ENCODE measurements around the gene FSTL4. TPM values are rescaled to one million over a fixed set of nuclear protein-coding genes. Genes with fewer than 3 reads are reported as not detected.

The FSTL4 gene
- total and polyA plus RNA-seq, 2 experiments from 2014 or later, result 1.4 to 2.8 TPM

DNA sequence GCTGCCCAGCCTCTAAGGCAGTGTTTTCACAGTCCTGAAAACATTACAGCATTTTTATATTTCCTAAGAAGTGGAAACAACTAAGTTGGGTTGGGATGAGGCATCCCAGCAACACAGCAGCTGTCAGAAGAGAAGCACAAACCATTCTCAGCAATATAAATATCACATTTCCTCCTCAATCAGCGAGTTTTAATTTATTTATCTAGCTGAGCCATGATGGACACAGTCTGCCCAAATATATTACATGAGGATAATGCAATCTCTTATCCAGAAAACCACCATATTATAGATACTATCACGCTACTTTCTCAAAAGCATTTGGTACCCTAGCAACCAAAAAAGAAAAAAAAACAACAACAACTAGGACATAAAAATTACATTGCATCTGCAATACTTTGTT lies 158.5 kb downstream of the FSTL4 start:
- Histone ChIP-seq H3K9me2 (ENCODE audit: insufficient read depth) (0 out of 2 replicates have a peak, but pooled peaks cover 3% of the 10 kb centered on the region), H3K79me2 (replicated peaks; ENCODE audit: insufficient read depth) (no peaks in the 10 kb centered on the region), H3K27me3 (ENCODE audit: insufficient read depth) (no peaks in the 10 kb centered on the region), H2AFZ (no peak overlapping the region), H4K20me1 (replicated peaks; ENCODE audit: insufficient read depth) (no peaks in the 10 kb centered on the region), H3K4me2 (no peak overlapping the region), H3K36me3 (ENCODE audit: insufficient read depth) (no peaks in the 10 kb centered on the region), H3K4me3 (no peak overlapping the region), H3K4me1 (ENCODE audit: insufficient read depth) (no peaks in the 10 kb centered on the region), H3K27ac (ENCODE audit: low read depth) (no peak overlapping the region), H3F3A (replicated peaks; ENCODE audit: low read depth) (no peaks in the 10 kb centered on the region)
- TF ChIP-seq STAT1 (IDR thresholded peaks at IDR 0.05; ENCODE audit: unreplicated experiment), result no peak
- ATAC-seq, result no peak
- Mint-ChIP-seq H3K27me3 (ENCODE audit: insufficient read depth, low read depth, poor library complexity) (peaks cover 2% of the 10 kb centered on the region), H3K27ac (no peak overlapping the region), H3K4me1 (peaks cover 5% of the 10 kb centered on the region; the same call in 2 of the 3 replicates), H3K9me3 (no peaks in the 10 kb centered on the region), H3K4me3 (no peak overlapping the region), H3K36me3 (ENCODE audit: low read depth) (no peaks in the 10 kb centered on the region)
- no peak for DNase-seq (ENCODE audit: low spot score)

DNA sequence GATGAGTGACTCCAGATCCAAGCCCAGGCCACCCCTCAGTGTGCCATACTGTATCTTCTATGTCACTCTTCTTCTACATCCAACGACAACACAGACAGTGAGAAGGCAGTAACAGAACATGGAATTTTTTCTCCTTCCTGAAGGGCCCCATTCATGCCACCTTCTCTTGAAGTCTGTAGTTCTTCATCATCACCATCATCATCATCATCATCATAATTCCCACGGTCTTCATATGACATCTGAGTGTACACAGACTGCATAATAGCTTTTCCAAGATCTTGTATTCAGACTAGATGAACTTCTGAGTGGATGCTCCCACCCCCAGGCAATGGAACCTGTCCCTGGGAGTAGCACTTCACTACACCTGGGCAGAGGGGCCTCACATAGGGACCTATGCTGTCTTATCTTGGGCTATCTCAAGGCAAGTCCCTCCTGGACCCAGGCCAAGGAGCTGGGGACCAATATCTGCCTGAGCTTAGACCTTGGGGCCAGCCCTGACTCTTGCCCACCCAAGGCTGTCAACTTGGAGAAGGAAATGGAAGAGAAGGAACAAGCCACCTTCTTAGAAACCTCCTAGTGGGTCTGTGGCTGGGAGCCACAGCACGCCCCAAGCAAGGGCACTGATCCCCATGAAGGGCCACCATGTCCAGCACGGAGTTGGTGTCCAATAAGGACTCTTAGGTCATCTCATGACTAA lies 159.1 kb downstream of the FSTL4 start:
- H3K27ac ChIP-seq (ENCODE audit: low read depth), result no peak overlapping the region
- Mint-ChIP-seq H3K27me3 (ENCODE audit: insufficient read depth, low read depth, poor library complexity) (peaks cover 2% of the 10 kb centered on the region), H3K4me3 (no peak overlapping the region), H3K4me1 (peaks cover 5% of the 10 kb centered on the region; the same call in 2 of the 3 replicates), H3K9me3 (no peaks in the 10 kb centered on the region), H3K27ac (no peak overlapping the region), H3K36me3 (ENCODE audit: low read depth) (no peaks in the 10 kb centered on the region)
- H3K4me1 ChIP-seq (ENCODE audit: insufficient read depth), result no peaks in the 10 kb centered on the region
- no peak for TF ChIP-seq EZH2 (IDR thresholded peaks at IDR 0.05; ENCODE audit: low read depth, unreplicated experiment)
- TF ChIP-seq, protein P1, sequence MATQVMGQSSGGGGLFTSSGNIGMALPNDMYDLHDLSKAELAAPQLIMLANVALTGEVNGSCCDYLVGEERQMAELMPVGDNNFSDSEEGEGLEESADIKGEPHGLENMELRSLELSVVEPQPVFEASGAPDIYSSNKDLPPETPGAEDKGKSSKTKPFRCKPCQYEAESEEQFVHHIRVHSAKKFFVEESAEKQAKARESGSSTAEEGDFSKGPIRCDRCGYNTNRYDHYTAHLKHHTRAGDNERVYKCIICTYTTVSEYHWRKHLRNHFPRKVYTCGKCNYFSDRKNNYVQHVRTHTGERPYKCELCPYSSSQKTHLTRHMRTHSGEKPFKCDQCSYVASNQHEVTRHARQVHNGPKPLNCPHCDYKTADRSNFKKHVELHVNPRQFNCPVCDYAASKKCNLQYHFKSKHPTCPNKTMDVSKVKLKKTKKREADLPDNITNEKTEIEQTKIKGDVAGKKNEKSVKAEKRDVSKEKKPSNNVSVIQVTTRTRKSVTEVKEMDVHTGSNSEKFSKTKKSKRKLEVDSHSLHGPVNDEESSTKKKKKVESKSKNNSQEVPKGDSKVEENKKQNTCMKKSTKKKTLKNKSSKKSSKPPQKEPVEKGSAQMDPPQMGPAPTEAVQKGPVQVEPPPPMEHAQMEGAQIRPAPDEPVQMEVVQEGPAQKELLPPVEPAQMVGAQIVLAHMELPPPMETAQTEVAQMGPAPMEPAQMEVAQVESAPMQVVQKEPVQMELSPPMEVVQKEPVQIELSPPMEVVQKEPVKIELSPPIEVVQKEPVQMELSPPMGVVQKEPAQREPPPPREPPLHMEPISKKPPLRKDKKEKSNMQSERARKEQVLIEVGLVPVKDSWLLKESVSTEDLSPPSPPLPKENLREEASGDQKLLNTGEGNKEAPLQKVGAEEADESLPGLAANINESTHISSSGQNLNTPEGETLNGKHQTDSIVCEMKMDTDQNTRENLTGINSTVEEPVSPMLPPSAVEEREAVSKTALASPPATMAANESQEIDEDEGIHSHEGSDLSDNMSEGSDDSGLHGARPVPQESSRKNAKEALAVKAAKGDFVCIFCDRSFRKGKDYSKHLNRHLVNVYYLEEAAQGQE (IDR thresholded peaks at IDR 0.05; ENCODE audit: unreplicated experiment), result no peak
- no peak for TF ChIP-seq NANOG (IDR thresholded peaks at IDR 0.05; ENCODE audit: borderline replicate concordance)
- ATAC-seq (no peak), DNase-seq (ENCODE audit: low spot score) (no peak)
- no peak overlapping the region for H2AFZ ChIP-seq
- no peaks in the 10 kb centered on the region for H3K27me3 ChIP-seq (ENCODE audit: insufficient read depth)
- no peaks in the 10 kb centered on the region for H4K20me1 ChIP-seq (replicated peaks; ENCODE audit: insufficient read depth)
- H3K4me3 ChIP-seq, result no peak overlapping the region
- H3K79me2 ChIP-seq (replicated peaks; ENCODE audit: insufficient read depth), result no peaks in the 10 kb centered on the region
- no peaks in the 10 kb centered on the region for H3K36me3 ChIP-seq (ENCODE audit: insufficient read depth)
- H3K4me2 ChIP-seq, result no peak overlapping the region
- H3F3A ChIP-seq (replicated peaks; ENCODE audit: low read depth), result no peaks in the 10 kb centered on the region
- H3K9me2 ChIP-seq (ENCODE audit: insufficient read depth), result 0 out of 2 replicates have a peak, but pooled peaks cover 3% of the 10 kb centered on the region

DNA sequence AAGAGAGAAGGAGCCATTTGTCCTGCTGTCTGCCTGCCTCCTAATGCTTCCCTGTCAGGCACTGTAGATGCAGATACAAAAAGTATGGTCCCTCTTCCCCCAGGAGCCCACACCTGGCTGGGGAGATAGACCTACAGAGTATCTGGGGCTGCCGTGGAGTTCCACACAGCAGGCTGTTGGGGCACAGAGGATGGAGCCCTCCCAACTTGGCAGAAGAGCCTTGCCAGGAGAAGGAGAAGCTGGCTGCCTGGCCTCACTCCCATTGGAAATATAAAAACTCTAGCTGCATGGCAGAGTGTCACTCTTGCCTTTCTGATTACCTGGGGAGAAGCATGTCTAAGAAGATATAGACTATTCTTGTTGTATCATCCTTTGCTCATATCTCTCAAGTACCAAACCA lies 160.4 kb downstream of the FSTL4 start:
- Mint-ChIP-seq H3K27ac (no peak overlapping the region), H3K36me3 (ENCODE audit: low read depth) (no peaks in the 10 kb centered on the region), H3K4me1 (no peaks in the 10 kb centered on the region), H3K4me3 (no peak overlapping the region), H3K27me3 (ENCODE audit: insufficient read depth, low read depth, poor library complexity) (peaks cover 2% of the 10 kb centered on the region), H3K9me3 (no peaks in the 10 kb centered on the region)
- no peak for ATAC-seq
- H3K4me3 ChIP-seq, result no peak overlapping the region
- H3K36me3 ChIP-seq (ENCODE audit: insufficient read depth), result no peaks in the 10 kb centered on the region
- H3K27me3 ChIP-seq (ENCODE audit: insufficient read depth), result no peaks in the 10 kb centered on the region
- H3K79me2 ChIP-seq (replicated peaks; ENCODE audit: insufficient read depth), result no peaks in the 10 kb centered on the region
- DNase-seq (ENCODE audit: low spot score), result no peak
- TF ChIP-seq, protein P2, sequence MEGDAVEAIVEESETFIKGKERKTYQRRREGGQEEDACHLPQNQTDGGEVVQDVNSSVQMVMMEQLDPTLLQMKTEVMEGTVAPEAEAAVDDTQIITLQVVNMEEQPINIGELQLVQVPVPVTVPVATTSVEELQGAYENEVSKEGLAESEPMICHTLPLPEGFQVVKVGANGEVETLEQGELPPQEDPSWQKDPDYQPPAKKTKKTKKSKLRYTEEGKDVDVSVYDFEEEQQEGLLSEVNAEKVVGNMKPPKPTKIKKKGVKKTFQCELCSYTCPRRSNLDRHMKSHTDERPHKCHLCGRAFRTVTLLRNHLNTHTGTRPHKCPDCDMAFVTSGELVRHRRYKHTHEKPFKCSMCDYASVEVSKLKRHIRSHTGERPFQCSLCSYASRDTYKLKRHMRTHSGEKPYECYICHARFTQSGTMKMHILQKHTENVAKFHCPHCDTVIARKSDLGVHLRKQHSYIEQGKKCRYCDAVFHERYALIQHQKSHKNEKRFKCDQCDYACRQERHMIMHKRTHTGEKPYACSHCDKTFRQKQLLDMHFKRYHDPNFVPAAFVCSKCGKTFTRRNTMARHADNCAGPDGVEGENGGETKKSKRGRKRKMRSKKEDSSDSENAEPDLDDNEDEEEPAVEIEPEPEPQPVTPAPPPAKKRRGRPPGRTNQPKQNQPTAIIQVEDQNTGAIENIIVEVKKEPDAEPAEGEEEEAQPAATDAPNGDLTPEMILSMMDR (conservative IDR thresholded peaks at IDR 0.05; ENCODE audit: low read depth in 2 of 2), result no peak
- TF ChIP-seq, protein P3, sequence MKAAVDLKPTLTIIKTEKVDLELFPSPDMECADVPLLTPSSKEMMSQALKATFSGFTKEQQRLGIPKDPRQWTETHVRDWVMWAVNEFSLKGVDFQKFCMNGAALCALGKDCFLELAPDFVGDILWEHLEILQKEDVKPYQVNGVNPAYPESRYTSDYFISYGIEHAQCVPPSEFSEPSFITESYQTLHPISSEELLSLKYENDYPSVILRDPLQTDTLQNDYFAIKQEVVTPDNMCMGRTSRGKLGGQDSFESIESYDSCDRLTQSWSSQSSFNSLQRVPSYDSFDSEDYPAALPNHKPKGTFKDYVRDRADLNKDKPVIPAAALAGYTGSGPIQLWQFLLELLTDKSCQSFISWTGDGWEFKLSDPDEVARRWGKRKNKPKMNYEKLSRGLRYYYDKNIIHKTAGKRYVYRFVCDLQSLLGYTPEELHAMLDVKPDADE (IDR thresholded peaks at IDR 0.05), result no peak
- TF ChIP-seq STAT1 (IDR thresholded peaks at IDR 0.05; ENCODE audit: unreplicated experiment), result no peak
- TF ChIP-seq EZH2 (IDR thresholded peaks at IDR 0.05; ENCODE audit: low read depth, unreplicated experiment), result no peak
- TF ChIP-seq EZH2phosphoT487 (IDR thresholded peaks at IDR 0.05; ENCODE audit: unreplicated experiment), result no peak
- TF ChIP-seq CREB1 (CRISPR knock-in tag; IDR thresholded peaks at IDR 0.05; ENCODE audit: low read depth), result no peak
- TF ChIP-seq ZNF114 (CRISPR knock-in tag; IDR thresholded peaks at IDR 0.05), result no peak
- TF ChIP-seq JUNB (IDR thresholded peaks at IDR 0.05; ENCODE audit: unreplicated experiment), result no peak
- H4K20me1 ChIP-seq (replicated peaks; ENCODE audit: insufficient read depth), result no peaks in the 10 kb centered on the region
- no peaks in the 10 kb centered on the region for H3F3A ChIP-seq (replicated peaks; ENCODE audit: low read depth)
- H3K27ac ChIP-seq (ENCODE audit: low read depth), result no peak overlapping the region
- H2AFZ ChIP-seq, result no peak overlapping the region
- peaks cover 3% of the 10 kb centered on the region; the same call in 1 of the 2 replicates for H3K9me2 ChIP-seq (ENCODE audit: insufficient read depth)
- H3K4me2 ChIP-seq, result no peak overlapping the region
- no peaks in the 10 kb centered on the region for H3K4me1 ChIP-seq (ENCODE audit: insufficient read depth)
